GM21576 (cell line): ENCODE results near the gene ADM2.

ENCODE experiments used
- ATAC-seq: cut with Tn5 transposase; IDR thresholded peaks from one replicate; pipeline ENCODE4 v1.9.1; 2021; ENCODE audit warnings: mild to moderate bottlenecking, moderate library complexity; ENCODE audit not compliant: unreplicated experiment

ADM2 gene

DNA sequence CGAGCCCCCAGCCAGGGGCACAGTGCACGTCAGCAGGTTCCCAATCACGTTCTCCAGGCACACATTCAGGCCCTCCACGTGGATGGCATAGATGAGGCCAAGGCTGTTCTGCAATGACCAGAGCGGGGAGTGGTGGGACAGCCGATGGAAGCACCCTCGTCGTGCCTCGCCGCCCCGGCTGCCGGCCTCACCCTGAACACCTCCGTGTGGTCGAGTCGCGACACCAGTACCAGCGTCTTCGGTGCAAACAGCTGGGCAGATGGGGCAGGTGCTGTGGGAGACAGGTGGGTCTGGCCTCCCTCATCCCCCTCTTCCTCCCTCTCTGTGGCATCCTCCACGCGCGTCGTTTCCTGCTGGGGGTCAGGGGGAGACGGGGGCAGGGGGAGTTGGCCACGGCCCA lies 14.0 kb upstream of the ADM2 start:
- no peak for ATAC-seq

DNA sequence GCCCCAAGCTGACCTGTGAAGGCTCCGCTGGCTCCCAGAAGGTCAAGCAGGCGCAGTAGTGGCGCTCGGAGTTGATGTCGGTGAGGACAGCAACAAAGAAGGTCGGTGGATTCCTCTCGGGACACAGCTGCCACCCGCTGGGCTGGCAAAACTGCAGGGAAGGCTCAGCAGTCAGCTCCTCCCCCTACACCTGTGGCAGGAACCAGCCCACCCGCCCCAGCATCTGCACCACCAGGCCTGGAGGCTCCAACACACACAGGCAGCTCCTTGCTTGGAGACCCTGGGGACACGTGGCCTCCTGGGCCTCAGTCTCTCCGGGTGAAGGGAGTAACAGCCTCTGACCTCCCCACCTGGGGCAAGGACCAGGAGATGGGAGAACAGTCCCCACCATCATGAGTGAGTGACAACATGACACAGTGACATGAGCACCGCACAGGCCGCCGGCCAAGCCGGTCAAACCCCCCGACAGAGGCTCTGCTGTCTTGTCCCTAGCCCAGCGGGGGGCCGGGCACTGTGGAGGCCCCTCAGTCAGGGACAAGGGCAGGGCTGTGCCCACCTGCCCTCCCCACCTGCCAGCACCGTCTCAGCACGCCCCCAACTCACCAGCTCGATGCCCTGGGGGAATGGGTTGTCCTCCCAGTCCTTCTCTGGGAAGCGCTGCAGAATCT lies 13.4 kb upstream of the ADM2 start:
- ATAC-seq: no peak

- ATAC-seq: no peak
Observed at GRCh38 chr22:50468626-50469025, 12.7 kb upstream of the ADM2 start.

DNA sequence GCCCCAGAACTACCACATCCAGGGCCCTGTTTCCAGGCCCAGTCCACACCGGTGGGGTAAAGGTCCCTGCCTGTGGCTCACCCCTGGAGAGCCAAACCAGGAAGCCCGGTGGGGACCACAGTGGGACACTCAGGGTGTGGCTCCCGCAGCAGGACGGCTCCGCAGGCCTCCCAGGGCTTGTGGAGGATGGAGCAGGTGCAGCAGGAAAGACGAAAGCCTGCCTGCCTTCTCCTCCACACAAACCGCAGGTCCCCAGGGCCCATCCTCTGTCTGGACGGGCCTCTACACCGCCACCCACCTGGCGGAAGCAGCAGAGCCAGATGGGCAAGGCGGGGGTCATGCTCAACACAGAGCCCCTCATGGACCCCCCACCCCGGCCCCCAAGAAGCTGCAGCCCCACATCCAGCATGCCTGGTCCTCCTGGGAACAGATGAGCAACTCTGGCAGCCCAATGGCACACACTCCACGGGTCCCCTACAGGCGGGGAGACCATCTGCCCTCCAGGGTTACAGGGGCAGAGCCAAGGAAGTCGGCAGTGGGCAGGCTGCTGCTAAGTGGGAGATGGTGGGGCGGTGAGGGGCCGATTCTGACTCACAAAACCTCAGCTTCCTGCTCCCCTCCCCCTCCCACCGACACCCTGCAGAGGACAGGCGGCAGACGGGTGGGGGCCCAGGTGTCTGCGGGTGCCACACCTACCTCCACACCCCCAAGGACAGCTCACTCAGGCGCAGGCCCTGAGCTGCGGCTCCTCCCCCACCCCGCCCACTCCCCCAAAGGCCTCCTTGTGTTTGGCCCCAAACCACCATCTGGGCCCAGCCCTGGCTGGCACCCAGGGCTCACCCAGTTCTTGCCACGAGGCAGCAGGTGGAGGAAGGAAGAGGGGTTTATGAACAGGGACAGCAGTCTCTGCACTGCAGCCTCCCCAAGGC lies 11.7 kb upstream of the ADM2 start:
- peak; percentile 50 for ATAC-seq

- ATAC-seq: no peak
Observed at GRCh38 chr22:50470491-50470890, 10.9 kb upstream of the ADM2 start.

DNA sequence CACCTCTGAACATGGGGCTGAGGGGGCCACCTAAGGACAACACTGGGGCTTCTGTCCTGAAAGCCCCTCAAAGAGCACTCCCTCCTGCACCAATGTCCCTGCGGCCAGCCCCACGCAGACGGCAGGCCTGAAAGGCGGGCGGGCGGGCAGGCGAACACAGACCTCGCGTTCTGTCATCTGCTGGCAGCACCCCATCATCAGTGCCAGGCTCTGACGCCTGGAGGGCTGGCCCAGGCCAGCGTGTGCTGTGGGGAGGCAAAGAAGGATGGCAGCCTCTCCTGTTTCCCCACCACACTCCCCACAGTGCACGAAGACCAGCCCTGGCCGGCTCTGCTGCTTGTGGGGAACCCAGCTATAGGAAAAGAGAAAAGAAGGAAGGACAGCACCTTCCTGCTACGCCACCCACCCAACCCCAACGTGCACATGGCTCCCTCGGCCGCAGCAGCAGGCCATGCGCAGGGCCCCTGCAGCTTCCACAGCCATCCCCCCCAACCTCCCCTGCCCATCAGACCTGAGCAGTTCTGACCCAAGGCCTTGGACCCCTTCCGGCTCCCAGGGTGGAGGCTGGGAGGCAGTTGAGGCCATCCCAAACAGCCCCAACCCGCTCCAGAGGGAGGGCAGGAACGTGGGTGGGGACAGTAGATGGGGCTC lies 10.0 kb upstream of the ADM2 start:
- ATAC-seq: no peak

DNA sequence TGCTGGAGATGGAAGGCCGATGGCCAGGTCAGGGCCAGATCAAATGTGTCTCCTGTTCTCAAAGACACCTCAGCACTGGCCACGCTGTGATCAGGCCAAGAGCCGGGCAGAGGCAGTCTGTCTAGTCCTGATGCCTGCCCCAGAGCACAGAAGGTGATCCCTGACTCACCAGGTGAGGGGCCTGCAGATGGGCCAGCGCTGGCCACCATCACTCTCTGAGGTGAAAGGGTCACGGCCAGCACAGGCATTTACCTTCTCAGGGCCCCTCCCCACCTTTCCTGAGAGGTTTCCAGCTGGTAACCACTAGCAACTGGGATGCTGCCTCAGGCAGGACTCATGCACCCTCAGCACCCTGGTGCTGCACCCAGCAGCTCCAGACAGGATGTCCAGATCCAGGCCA lies 9.4 kb upstream of the ADM2 start:
- no peak for ATAC-seq

- no peak for ATAC-seq
Observed at GRCh38 chr22:50473088-50473487, 8.3 kb upstream of the ADM2 start.

DNA sequence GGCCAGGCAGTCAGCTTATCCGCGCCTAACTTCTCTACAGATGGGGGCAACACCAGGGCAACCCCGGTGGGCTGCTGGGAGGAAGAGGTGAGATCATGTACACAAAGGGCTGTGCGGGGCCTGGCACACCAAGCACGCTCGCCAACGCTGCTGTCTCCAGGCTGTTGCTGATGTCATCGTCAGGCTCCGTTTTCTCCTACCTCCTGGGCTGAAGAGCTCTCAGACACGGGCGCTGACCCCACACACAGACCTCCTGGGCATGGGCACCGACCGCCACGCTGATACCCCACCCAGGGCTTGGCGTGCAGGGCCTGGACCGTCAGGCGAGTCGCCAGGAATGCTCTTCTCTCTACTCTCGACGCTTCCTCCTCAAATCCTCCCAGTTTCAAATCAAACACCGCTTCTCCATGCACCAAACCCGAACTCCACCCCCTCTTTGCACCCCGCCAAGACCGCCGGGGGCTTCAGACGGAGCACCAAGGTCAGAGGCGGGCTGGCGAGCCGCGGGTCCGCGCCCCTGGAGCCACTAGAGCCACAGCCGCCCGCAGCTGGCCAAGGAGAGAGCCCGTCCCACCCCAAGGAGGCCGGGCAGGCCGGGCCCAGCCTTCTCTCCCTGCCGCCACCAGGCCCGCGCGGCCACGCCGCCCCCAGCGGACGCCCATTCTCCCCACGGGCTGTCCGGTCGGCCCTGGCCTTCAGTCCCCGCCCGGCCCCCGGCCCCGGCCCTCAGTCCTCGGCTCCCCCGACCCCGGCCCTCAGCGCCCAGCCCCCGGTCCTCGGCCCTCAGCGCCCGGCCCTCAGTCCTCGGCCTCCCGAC lies 7.3 kb upstream of the ADM2 start:
- ATAC-seq: no peak

- peak; percentile 58 for ATAC-seq
Observed at GRCh38 chr22:50474710-50475651, 6.4 kb upstream of the ADM2 start, which contains the start of gene SBF1. TSS of gene SBF1 (minus strand) at chr22:50475035. CDS start at chr22:50474840, 195 bp downstream.

DNA sequence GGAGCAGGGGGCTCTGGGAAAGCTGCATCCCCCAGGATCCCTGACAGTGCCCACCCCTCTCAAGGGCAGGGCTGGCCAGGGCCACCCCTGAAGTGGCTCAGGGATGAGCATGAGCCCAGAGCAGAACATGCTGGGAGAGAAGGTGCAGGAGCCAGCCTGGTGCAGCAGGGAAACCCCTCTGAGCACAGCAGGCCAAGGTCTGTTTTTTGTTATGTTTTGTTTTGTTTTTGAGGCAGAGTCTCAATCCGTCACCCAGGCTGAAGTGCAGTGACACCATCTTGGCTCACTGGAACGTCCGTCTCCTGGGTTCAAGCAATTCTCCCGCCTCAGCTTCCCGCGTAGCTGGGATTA lies 5.7 kb upstream of the ADM2 start:
- no peak for ATAC-seq

GRCh38 chr22:50476868-50477267 lies 4.5 kb upstream of the ADM2 start:
- no peak for ATAC-seq

DNA sequence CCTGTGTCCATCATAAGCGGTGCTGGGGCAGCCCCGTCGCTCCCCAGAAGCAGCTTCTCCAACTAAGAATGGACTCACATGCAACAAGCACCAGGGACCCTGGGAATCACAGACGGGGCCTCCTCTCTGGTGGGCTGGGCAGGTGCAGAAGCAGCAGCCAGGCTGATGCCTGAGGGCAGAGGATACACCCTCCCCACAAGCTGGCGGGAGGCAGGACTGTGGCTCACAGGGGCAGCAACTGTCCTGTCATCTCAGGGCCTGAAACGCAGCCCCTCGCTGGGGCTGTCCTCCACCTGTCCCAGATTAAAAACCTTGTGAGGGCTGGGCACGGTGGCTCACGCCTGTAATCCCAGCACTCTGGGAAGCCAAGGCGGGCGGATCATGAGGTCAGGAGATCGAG lies 3.4 kb upstream of the ADM2 start:
- no peak for ATAC-seq

GRCh38 chr22:50479721-50480120 lies 1.6 kb upstream of the ADM2 start:
- ATAC-seq: no peak

DNA sequence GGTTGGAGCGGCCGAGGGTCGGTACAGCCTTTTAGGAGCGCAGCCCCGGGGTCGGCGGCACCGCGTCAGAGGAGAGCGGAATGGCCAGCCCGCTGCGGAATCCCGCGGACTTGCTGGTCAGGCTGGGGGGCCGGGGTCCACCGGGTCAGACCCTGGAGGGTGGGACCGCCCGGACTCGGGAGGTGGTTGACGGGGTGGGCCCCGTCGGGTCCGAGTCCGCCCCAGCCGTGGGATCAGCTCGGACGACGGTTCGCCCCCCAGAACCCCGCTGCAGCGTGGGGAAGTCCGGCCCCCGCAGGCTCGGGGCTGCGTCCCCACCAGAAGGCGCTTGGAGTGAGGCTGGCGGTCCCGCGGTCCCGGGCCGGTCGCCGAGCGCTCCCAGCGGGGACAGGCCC lies 301 bp upstream of the ADM2 start:
- ATAC-seq: no peak

- no peak for ATAC-seq
Observed at GRCh38 chr22:50482107-50483074, 1.0 kb downstream of the ADM2 start.

GRCh38 chr22:50483106-50483505 lies 1.8 kb downstream of the ADM2 start:
- ATAC-seq: no peak

DNA sequence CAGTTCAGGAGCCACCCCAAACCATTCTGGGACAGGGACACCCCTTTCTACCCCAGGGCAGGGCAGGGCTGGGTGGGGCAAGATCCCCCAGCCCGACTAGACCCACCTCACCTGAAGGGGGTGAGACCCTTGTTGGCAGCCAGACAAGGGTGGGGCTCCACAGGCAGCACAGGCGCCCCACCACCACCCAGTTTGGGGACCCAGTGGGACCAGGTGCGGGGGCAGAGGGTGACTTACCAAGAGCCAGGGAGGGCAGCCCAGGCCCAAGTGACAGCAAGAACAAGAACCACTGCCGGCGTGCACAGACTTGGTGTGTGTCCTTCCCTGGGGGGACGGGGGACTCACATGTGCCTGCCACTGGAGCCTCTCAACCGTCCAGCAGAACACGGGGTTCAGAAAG lies 2.2 kb downstream of the ADM2 start:
- ATAC-seq: no peak
